ENCODE data around the gene SLC39A11.
"Not testable (repeated sequence)": the region's sequence is repeated elsewhere in the genome, so short reads cannot be mapped to it uniquely, and the experiment has no call there.

SLC39A11 gene

GRCh38 chr17:72940496-72940895, 152.0 kb downstream of the SLC39A11 start:
- DNase-seq, result no peak

GRCh38 chr17:72938482-72938881, 154.0 kb downstream of the SLC39A11 start:
- DNase-seq, result no peak

GRCh38 chr17:72937707-72938106, 154.8 kb downstream of the SLC39A11 start:
- no peak for DNase-seq

- DNase-seq, result not testable (repeated sequence)
Measured at GRCh38 chr17:72937254-72937653, 155.2 kb downstream of the SLC39A11 start.

- DNase-seq, result no peak
Measured at GRCh38 chr17:72935984-72936383, 156.5 kb downstream of the SLC39A11 start.

GRCh38 chr17:72934927-72935326, 157.6 kb downstream of the SLC39A11 start:
- DNase-seq, result no peak

GRCh38 chr17:72931635-72932034, 160.9 kb downstream of the SLC39A11 start:
- no peak for DNase-seq

GRCh38 chr17:72931163-72931562, 161.3 kb downstream of the SLC39A11 start:
- DNase-seq, result no peak

GRCh38 chr17:72930031-72930430, 162.5 kb downstream of the SLC39A11 start:
- DNase-seq, result no peak

GRCh38 chr17:72928454-72929136, 163.9 kb downstream of the SLC39A11 start:
- no peak for DNase-seq

GRCh38 chr17:72927760-72928159, 164.7 kb downstream of the SLC39A11 start:
- no peak for DNase-seq

- no peak for DNase-seq
Measured at GRCh38 chr17:72927146-72927545, 165.3 kb downstream of the SLC39A11 start.

GRCh38 chr17:72926171-72926570, 166.3 kb downstream of the SLC39A11 start:
- no peak for DNase-seq

- DNase-seq, result no peak
Measured at GRCh38 chr17:72924196-72924595, 168.3 kb downstream of the SLC39A11 start.

GRCh38 chr17:72922219-72922618, 170.3 kb downstream of the SLC39A11 start:
- no peak for DNase-seq

GRCh38 chr17:72921347-72922054, 171.0 kb downstream of the SLC39A11 start:
- DNase-seq, result no peak

GRCh38 chr17:72920513-72920912, 172.0 kb downstream of the SLC39A11 start:
- DNase-seq, result no peak

GRCh38 chr17:72916991-72917390, 175.5 kb downstream of the SLC39A11 start:
- DNase-seq, result no peak

- DNase-seq, result no peak
Measured at GRCh38 chr17:72915625-72916081, 176.8 kb downstream of the SLC39A11 start.

- DNase-seq, result no peak
Measured at GRCh38 chr17:72913142-72913682, 179.3 kb downstream of the SLC39A11 start.

- DNase-seq, result no peak
Measured at GRCh38 chr17:72906306-72906705, 186.2 kb downstream of the SLC39A11 start.

GRCh38 chr17:72903522-72903921, 189.0 kb downstream of the SLC39A11 start:
- DNase-seq, result no peak

GRCh38 chr17:72901657-72902056, 190.8 kb downstream of the SLC39A11 start:
- no peak for DNase-seq

- no peak for DNase-seq
Measured at GRCh38 chr17:72901083-72901482, 191.4 kb downstream of the SLC39A11 start.
